HepG2 (cell line): ENCODE measurements around the gene EPS8L3. TPM values are rescaled to one million over a fixed set of nuclear protein-coding genes. Genes with fewer than 3 reads are reported as not detected.

ENCODE experiments used
- ATAC-seq: fragments of 200-7000 bp; cut with Tn5 transposase; 3 replicates; pipeline ENCODE4 v1.9.1; 2020; ENCODE audit warnings: mild to moderate bottlenecking, moderate library complexity
- BruUV-seq: library from RNA; stranded (reverse); fragments of 400-500 nt; replicated peaks from 2 replicates; lab custom pipeline; 2021; lab: Mats Ljungman, UMichigan
- CTCF ChIA-PET: fragments of 300-600 bp; formaldehyde crosslinking; extraction: SDS; loops from one replicate; lab custom pipeline; 2021; ENCODE audit warnings: low total read pairs, inconsistent platforms, low intra/inter-chr PET ratio; lab: Yijun Ruan, JAX
- POLR2A ChIA-PET: fragments of 350-600 bp; sonication (Branson Sonifier 250); formaldehyde crosslinking; loops from one replicate; lab custom pipeline; 2020; ENCODE audit warnings: antibody characterized with exemption, inconsistent platforms; lab: Yijun Ruan, JAX
- DNase-seq: peaks from one replicate; pipeline ENCODE4 v3.0.0-alpha.2; 2015; ENCODE audit warnings: low spot score
- FAIRE-seq: peaks from 3 replicates; lab custom pipeline; 2011; peaks lifted over from hg19 to GRCh38; lab: Jason Lieb, UNC
- H2AFZ ChIP-seq: one replicate; pipeline ENCODE4 v1.6.1; 2011; ENCODE audit warnings: low read length, inconsistent platforms
- H3K27ac ChIP-seq: fragments of 300-600 bp; 3 replicates; pipeline ENCODE4 v1.8.0; 2011; ENCODE audit warnings: mixed run types, mild to moderate bottlenecking, mixed read lengths, low read length, inconsistent platforms; ENCODE audit not compliant: insufficient read depth; ENCODE audit errors: extremely low read length
- H3K27me3 ChIP-seq, 2 experiments: fragments of 200-600 bp in 1 of 2; 2 replicates in 1 of 2; 3 replicates in 1 of 2; pipeline versions ENCODE4 v1.6.0 to v1.8.0; 2011; ENCODE audit warnings: low read length in 2 of 2, mild to moderate bottlenecking in 2 of 2, moderate library complexity in 2 of 2, inconsistent platforms in 1 of 2; ENCODE audit not compliant: insufficient read depth in 2 of 2, control insufficient read depth in 1 of 2
- H3K36me3 ChIP-seq, 2 experiments: fragments of 200-600 bp in 1 of 2; replicated peaks in 1 of 2; 2 replicates in 1 of 2; 3 replicates in 1 of 2; pipeline versions ENCODE4 v1.5.1 to v1.8.0; 2011; ENCODE audit warnings: low read length in 2 of 2, inconsistent platforms in 1 of 2; ENCODE audit not compliant: insufficient read depth in 2 of 2, control insufficient read depth in 1 of 2
- H3K4me1 ChIP-seq: 2 replicates; pipeline ENCODE4 v1.5.1; 2012; ENCODE audit warnings: low read length, inconsistent platforms; ENCODE audit not compliant: insufficient read depth
- H3K4me2 ChIP-seq: 2 replicates; pipeline ENCODE4 v1.6.0; 2011; ENCODE audit warnings: low read depth, low read length, inconsistent platforms
- H3K4me3 ChIP-seq, 3 experiments: fragments of 200-600 bp in 1 of 3; sonication (generic), shearing (Covaris generic) in 1 of 3; replicated peaks in 1 of 3; 2 replicates each; pipeline ENCODE4 v1.5.1; 2011 to 2016; ENCODE audit warnings: low read length in 3 of 3, inconsistent platforms in 2 of 3, low read depth in 2 of 3, mild to moderate bottlenecking in 2 of 3, control low read depth in 1 of 3, mixed read lengths in 1 of 3; ENCODE audit not compliant: insufficient read depth in 1 of 3
- H3K79me2 ChIP-seq: one replicate; pipeline ENCODE4 v1.6.1; 2011; ENCODE audit warnings: low read length, inconsistent platforms; ENCODE audit not compliant: insufficient read depth
- H3K9ac ChIP-seq: 2 replicates; pipeline ENCODE4 v1.6.0; 2011; ENCODE audit warnings: mild to moderate bottlenecking, low read depth, low read length, inconsistent platforms; ENCODE audit not compliant: insufficient read depth
- H3K9me3 ChIP-seq: 2 replicates; pipeline ENCODE4 v1.5.1; 2012; ENCODE audit warnings: mild to moderate bottlenecking, low read length
- H4K20me1 ChIP-seq: 2 replicates; pipeline ENCODE4 v1.6.0; 2011; ENCODE audit warnings: inconsistent platforms, mild to moderate bottlenecking, low read length, moderate library complexity; ENCODE audit not compliant: insufficient read depth
- ARNTL ChIP-seq: sonication (generic); formaldehyde crosslinking; IDR thresholded peaks from 2 replicates; pipeline ENCODE4 v1.4.0; 2020; ENCODE audit warnings: mild to moderate bottlenecking, missing genetic modification reagents
- PCBP1 ChIP-seq: fragments of 200-400 bp; formaldehyde crosslinking; IDR thresholded peaks from 2 replicates; pipeline ENCODE4 v1.6.1; 2017; ENCODE audit warnings: mild to moderate bottlenecking, low read depth, low read length, borderline replicate concordance
- ZFP36L1 ChIP-seq: sonication (generic); formaldehyde crosslinking; IDR thresholded peaks from 2 replicates; pipeline ENCODE4 v1.8.0; 2022; ENCODE audit warnings: mild to moderate bottlenecking, missing genetic modification reagents, moderate library complexity
- WGBS: methylation state at CpG from one replicate; pipeline ENCODE4 v1.1.6; 2017; ENCODE audit warnings: low lambda C conversion rate; 5-methylcytosine and 5-hydroxymethylcytosine counted together
- in situ Hi-C: cut with HindIII; loops from 2 replicates; pipeline ENCODE4 v1.10.0; 2017; ENCODE audit warnings: low pct_unique_long_range_greater_than_20kb; ENCODE audit not compliant: extremely low pct_ligation_motif_present
- intact Hi-C: fragments of 100-400 bp; cut with micrococcal nuclease; formaldehyde crosslinking; loops from one replicate; pipeline ENCODE4 v1.10.0; 2022; ENCODE audit not compliant: unreplicated experiment
- polyA plus RNA-seq, 8 experiments: library from polyadenylated mRNA; depleted of rRNA in 3 of 8; stranded (reverse) in 7 of 8; unstranded in 1 of 8; fragments of >200 nt; fragmentation: Illumina TruSeq in 4 of 8; extraction: Trizol in 4 of 8; gene quantifications; 2 replicates each; pipeline versions ENCODE4 v1.2.1 to v1.2.3, GENCODE V29; 2011 to 2016; ENCODE audit warnings: low read depth in 4 of 8, missing spikeins in 1 of 8, mixed read lengths in 1 of 8; ENCODE audit not compliant: insufficient read depth in 1 of 8
- total RNA-seq, 5 experiments: library from RNA; depleted of rRNA; stranded (reverse); fragments of >200 nt; fragmentation: Illumina TruSeq; extraction: Trizol; gene quantifications; 2 replicates each; pipeline ENCODE4 v1.2.3, GENCODE V29; 2016; ENCODE audit warnings: low read depth in 1 of 5
- TF ChIP-seq, protein P1 (sequence below): sonication (generic); formaldehyde crosslinking; IDR thresholded peaks from 2 replicates; pipeline ENCODE4 v1.5.0; 2020; ENCODE audit warnings: mild to moderate bottlenecking, missing genetic modification reagents, borderline replicate concordance
- TF ChIP-seq, protein P2 (sequence below): sonication (generic); formaldehyde crosslinking; IDR thresholded peaks from 2 replicates; pipeline ENCODE4 v1.4.0; 2020; ENCODE audit warnings: missing genetic modification reagents

EPS8L3 gene
- total and polyA plus RNA-seq, 2 of the 13 experiments (the other 11 are each of a cell fraction or from before 2014, with no cell fraction given) = 18.2 to 106 TPM

DNA sequence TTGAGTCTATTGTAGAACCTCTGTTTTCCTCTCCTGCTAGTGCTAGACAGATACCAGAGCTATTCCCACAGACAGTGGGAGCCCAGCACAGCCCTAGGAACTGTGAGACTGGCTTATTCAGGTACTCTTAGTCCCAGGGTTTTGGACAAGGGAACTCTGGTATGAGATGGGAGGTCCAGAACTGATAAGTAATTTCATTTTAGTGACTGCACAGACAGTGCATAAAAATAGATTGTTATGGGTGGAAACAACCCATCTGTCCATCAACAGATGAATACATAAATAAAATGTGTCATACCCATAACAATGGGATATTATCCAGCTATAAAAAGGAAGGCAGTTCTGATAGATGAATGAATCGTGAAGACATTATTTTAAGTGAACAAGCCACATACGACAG lies 9.0 kb downstream of the EPS8L3 start:
- FAIRE-seq (no peak), DNase-seq (no peak), ATAC-seq (no peak)
- no TSS peak for BruUV-seq
- peaks cover 3% of the 10 kb centered on the region; the same call in 1 of the 2 replicates for H3K4me1 ChIP-seq
- ChIA-PET CTCF (no interaction called here), POLR2A (interaction anchor here (2.4 kb wide), 1 partner anchor 9 kb away, joined by 10 read pairs; the partner anchor contains the start of gene EPS8L3)
- peaks cover 10 to 44% of the 10 kb centered on the region in 2 experiments; a peak in 4 of 5 replicates for H3K36me3 ChIP-seq
- H2AFZ ChIP-seq = no peak overlapping the region
- no peaks in the 10 kb centered on the region for H3K27me3 ChIP-seq
- no peaks in the 10 kb centered on the region; the same call in 1 of the 2 replicates for H4K20me1 ChIP-seq
- no peaks in the 10 kb centered on the region for H3K9me3 ChIP-seq
- H3K4me2 ChIP-seq = no peak overlapping the region
- intact Hi-C loops (no loop called here), in situ Hi-C loops (no loop called here)
- 98% methylated on average over 2 of the region's 2 CpGs for WGBS
- H3K27ac ChIP-seq = no peak overlapping the region
- no peak overlapping the region for H3K4me3 ChIP-seq
- no peaks in the 10 kb centered on the region for H3K79me2 ChIP-seq
- H3K9ac ChIP-seq = no peak overlapping the region
- TF ChIP-seq, protein P1, sequence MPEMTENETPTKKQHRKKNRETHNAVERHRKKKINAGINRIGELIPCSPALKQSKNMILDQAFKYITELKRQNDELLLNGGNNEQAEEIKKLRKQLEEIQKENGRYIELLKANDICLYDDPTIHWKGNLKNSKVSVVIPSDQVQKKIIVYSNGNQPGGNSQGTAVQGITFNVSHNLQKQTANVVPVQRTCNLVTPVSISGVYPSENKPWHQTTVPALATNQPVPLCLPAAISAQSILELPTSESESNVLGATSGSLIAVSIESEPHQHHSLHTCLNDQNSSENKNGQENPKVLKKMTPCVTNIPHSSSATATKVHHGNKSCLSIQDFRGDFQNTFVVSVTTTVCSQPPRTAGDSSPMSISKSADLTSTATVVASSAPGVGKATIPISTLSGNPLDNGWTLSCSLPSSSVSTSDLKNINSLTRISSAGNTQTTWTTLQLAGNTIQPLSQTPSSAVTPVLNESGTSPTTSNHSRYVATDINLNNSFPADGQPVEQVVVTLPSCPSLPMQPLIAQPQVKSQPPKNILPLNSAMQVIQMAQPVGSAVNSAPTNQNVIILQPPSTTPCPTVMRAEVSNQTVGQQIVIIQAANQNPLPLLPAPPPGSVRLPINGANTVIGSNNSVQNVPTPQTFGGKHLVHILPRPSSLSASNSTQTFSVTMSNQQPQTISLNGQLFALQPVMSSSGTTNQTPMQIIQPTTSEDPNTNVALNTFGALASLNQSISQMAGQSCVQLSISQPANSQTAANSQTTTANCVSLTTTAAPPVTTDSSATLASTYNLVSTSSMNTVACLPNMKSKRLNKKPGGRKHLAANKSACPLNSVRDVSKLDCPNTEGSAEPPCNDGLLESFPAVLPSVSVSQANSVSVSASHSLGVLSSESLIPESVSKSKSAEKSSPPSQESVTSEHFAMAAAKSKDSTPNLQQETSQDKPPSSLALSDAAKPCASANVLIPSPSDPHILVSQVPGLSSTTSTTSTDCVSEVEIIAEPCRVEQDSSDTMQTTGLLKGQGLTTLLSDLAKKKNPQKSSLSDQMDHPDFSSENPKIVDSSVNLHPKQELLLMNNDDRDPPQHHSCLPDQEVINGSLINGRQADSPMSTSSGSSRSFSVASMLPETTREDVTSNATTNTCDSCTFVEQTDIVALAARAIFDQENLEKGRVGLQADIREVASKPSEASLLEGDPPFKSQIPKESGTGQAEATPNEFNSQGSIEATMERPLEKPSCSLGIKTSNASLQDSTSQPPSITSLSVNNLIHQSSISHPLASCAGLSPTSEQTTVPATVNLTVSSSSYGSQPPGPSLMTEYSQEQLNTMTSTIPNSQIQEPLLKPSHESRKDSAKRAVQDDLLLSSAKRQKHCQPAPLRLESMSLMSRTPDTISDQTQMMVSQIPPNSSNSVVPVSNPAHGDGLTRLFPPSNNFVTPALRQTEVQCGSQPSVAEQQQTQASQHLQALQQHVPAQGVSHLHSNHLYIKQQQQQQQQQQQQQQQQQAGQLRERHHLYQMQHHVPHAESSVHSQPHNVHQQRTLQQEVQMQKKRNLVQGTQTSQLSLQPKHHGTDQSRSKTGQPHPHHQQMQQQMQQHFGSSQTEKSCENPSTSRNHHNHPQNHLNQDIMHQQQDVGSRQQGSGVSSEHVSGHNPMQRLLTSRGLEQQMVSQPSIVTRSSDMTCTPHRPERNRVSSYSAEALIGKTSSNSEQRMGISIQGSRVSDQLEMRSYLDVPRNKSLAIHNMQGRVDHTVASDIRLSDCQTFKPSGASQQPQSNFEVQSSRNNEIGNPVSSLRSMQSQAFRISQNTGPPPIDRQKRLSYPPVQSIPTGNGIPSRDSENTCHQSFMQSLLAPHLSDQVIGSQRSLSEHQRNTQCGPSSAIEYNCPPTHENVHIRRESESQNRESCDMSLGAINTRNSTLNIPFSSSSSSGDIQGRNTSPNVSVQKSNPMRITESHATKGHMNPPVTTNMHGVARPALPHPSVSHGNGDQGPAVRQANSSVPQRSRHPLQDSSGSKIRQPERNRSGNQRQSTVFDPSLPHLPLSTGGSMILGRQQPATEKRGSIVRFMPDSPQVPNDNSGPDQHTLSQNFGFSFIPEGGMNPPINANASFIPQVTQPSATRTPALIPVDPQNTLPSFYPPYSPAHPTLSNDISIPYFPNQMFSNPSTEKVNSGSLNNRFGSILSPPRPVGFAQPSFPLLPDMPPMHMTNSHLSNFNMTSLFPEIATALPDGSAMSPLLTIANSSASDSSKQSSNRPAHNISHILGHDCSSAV (CRISPR knock-in tag) = no peak
- TF ChIP-seq PCBP1 (no peak), ARNTL (CRISPR knock-in tag) (no peak), ZFP36L1 (CRISPR knock-in tag) (no peak)
- TF ChIP-seq, protein P2, sequence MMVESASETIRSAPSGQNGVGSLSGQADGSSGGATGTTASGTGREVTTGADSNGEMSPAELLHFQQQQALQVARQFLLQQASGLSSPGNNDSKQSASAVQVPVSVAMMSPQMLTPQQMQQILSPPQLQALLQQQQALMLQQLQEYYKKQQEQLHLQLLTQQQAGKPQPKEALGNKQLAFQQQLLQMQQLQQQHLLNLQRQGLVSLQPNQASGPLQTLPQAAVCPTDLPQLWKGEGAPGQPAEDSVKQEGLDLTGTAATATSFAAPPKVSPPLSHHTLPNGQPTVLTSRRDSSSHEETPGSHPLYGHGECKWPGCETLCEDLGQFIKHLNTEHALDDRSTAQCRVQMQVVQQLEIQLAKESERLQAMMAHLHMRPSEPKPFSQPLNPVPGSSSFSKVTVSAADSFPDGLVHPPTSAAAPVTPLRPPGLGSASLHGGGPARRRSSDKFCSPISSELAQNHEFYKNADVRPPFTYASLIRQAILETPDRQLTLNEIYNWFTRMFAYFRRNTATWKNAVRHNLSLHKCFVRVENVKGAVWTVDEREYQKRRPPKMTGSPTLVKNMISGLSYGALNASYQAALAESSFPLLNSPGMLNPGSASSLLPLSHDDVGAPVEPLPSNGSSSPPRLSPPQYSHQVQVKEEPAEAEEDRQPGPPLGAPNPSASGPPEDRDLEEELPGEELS = no peak
